ENCODE measurements around the gene RMC1.
A peak's percentile ranks its signal among the peaks of the same experiment; 100 is the strongest.
"Not testable (repeated sequence)": the region's sequence is repeated elsewhere in the genome, so short reads cannot be mapped to it uniquely, and the experiment has no call there.

Gene RMC1

GRCh38 chr18:23567671-23568070 lies 64.4 kb downstream of the RMC1 start:
- no peak for DNase-seq

- DNase-seq, result no peak
Measured at GRCh38 chr18:23568281-23569138, 65.2 kb downstream of the RMC1 start.

- DNase-seq, result no peak
Measured at GRCh38 chr18:23569299-23570063, 66.2 kb downstream of the RMC1 start.

- no peak for DNase-seq
Measured at GRCh38 chr18:23570912-23571504, 67.7 kb downstream of the RMC1 start.

- no peak for DNase-seq
Measured at GRCh38 chr18:23572012-23572411, 68.7 kb downstream of the RMC1 start.

GRCh38 chr18:23572570-23572969 lies 69.3 kb downstream of the RMC1 start:
- DNase-seq, result no peak

- DNase-seq, result no peak
Measured at GRCh38 chr18:23573020-23573419, 69.7 kb downstream of the RMC1 start.

GRCh38 chr18:23573626-23574431 lies 70.5 kb downstream of the RMC1 start:
- peak; percentile 80 for DNase-seq

GRCh38 chr18:23574611-23575308 lies 71.4 kb downstream of the RMC1 start:
- DNase-seq, result no peak

GRCh38 chr18:23575309-23575651 lies 72.0 kb downstream of the RMC1 start:
- DNase-seq, result no peak

GRCh38 chr18:23577521-23577920 lies 74.2 kb downstream of the RMC1 start:
- not testable (repeated sequence) for DNase-seq

- DNase-seq, result no peak
Measured at GRCh38 chr18:23578067-23578701, 74.9 kb downstream of the RMC1 start.

- DNase-seq, result no peak
Measured at GRCh38 chr18:23578891-23579653, 75.8 kb downstream of the RMC1 start.

GRCh38 chr18:23580677-23581367 lies 77.5 kb downstream of the RMC1 start:
- peak; percentile 28 for DNase-seq

All from NCI-H226 (cell line).